Caco-2 (cell line): Measurements from ENCODE around the gene COG3. TPM values are rescaled to one million over a fixed set of nuclear protein-coding genes. Genes with fewer than 3 reads are reported as not detected.

Experiments
- BruUV-seq: library from RNA; stranded (reverse); fragments of 400-500 nt; replicated peaks from 2 replicates; lab custom pipeline; 2021; lab: Mats Ljungman, UMichigan
- CTCF ChIA-PET: fragments of 300-600 bp; sonication (Branson Sonifier 250); formaldehyde crosslinking; loops from one replicate; lab custom pipeline; 2022; ENCODE audit warnings: antibody characterized with exemption; lab: Charles Lee
- POLR2A ChIA-PET: fragments of 300-600 bp; sonication (Branson Sonifier 250); formaldehyde crosslinking; loops from one replicate; lab custom pipeline; 2022; ENCODE audit warnings: antibody characterized with exemption; lab: Charles Lee
- DNase-seq, 2 experiments: peaks; one replicate each; pipeline versions ENCODE4 v3.0.0 to v3.0.0-alpha.2; 2020 to 2022
- H3K27me3 ChIP-seq: replicated peaks from 2 replicates; pipeline ENCODE4 v1.6.0; 2011; ENCODE audit warnings: low read length; ENCODE audit not compliant: control insufficient read depth, insufficient read depth
- H3K36me3 ChIP-seq: 2 replicates; pipeline ENCODE4 v1.5.1; 2011; ENCODE audit warnings: low read length; ENCODE audit not compliant: control insufficient read depth, insufficient read depth
- H3K4me1 ChIP-seq: fragments of 250-450 bp; sonication (Bioruptor Pico); 2 replicates; pipeline ENCODE4 v1.5.1; 2020; ENCODE audit warnings: mild to moderate bottlenecking
- H3K4me3 ChIP-seq: 2 replicates; pipeline ENCODE4 v1.5.1; 2011; ENCODE audit warnings: low read depth, mild to moderate bottlenecking, control low read depth, low read length
- H3K9me3 ChIP-seq: fragments of 250-450 bp; sonication (Bioruptor Pico); 2 replicates; pipeline ENCODE4 v1.5.1; 2020; ENCODE audit warnings: mild to moderate bottlenecking, moderate library complexity
- H3K27ac Mint-ChIP-seq: one replicate; pipeline ENCODE4 v1.8.0; 2022; ENCODE audit warnings: mixed read lengths; ENCODE audit not compliant: unreplicated experiment
- H3K27me3 Mint-ChIP-seq: one replicate; pipeline ENCODE4 v1.8.0; 2022; ENCODE audit warnings: mixed read lengths; ENCODE audit not compliant: insufficient read depth, unreplicated experiment
- H3K36me3 Mint-ChIP-seq: one replicate; pipeline ENCODE4 v1.8.0; 2022; ENCODE audit warnings: mild to moderate bottlenecking, mixed read lengths; ENCODE audit not compliant: insufficient read depth, unreplicated experiment
- H3K4me1 Mint-ChIP-seq: one replicate; pipeline ENCODE4 v1.8.0; 2022; ENCODE audit warnings: low read depth, mixed read lengths; ENCODE audit not compliant: unreplicated experiment
- H3K4me3 Mint-ChIP-seq: one replicate; pipeline ENCODE4 v1.8.0; 2022; ENCODE audit warnings: mild to moderate bottlenecking, moderate library complexity, mixed read lengths; ENCODE audit not compliant: unreplicated experiment
- H3K9me3 Mint-ChIP-seq: one replicate; pipeline ENCODE4 v1.8.0; 2022; ENCODE audit warnings: mixed read lengths; ENCODE audit not compliant: unreplicated experiment
- CTCF ChIP-seq, 2 experiments: fragments of 200-600 bp in 1 of 2; IDR thresholded peaks; 1 replicate in 1 of 2; 2 replicates in 1 of 2; pipeline versions ENCODE4 v1.5.1 to v1.8.0; 2011 to 2022; ENCODE audit warnings: antibody characterized with exemption in 1 of 2, control low read depth in 1 of 2, inconsistent platforms in 1 of 2, low read depth in 1 of 2, low read length in 1 of 2, mild to moderate bottlenecking in 1 of 2, moderate library complexity in 1 of 2; ENCODE audit not compliant: insufficient read depth in 1 of 2, severe bottlenecking in 1 of 2, unreplicated experiment in 1 of 2
- intact Hi-C: fragments of 100-400 bp; cut with micrococcal nuclease; formaldehyde crosslinking; loops from one replicate; pipeline ENCODE4 v1.10.0; 2022; ENCODE audit not compliant: unreplicated experiment
- total RNA-seq: library from RNA; stranded (reverse); gene quantifications from 2 replicates; pipeline ENCODE4 v1.2.3, GENCODE V29; 2022

Gene COG3
- total RNA-seq, 1 experiment from 2014 or later, result 35.8 TPM

- Mint-ChIP-seq H3K4me3 (no peak overlapping the region), H3K27me3 (no peaks in the 10 kb centered on the region), H3K9me3 (no peaks in the 10 kb centered on the region), H3K4me1 (no peaks in the 10 kb centered on the region), H3K27ac (no peak overlapping the region), H3K36me3 (peaks cover 64% of the 10 kb centered on the region)
- BruUV-seq, result no TSS peak
- intact Hi-C loops, result no loop called here
- ChIA-PET POLR2A (no interaction called here), CTCF (no interaction called here)
- H3K9me3 ChIP-seq, result no peaks in the 10 kb centered on the region
- no peak overlapping the region for H3K4me3 ChIP-seq
- H3K36me3 ChIP-seq, result peaks cover 2% of the 10 kb centered on the region
- no peak for TF ChIP-seq CTCF (IDR thresholded peaks at IDR 0.05; ENCODE audit: insufficient read depth in 1 of 2, low read depth in 1 of 2, low read length in 1 of 2, severe bottlenecking in 1 of 2, unreplicated experiment in 1 of 2)
- no peaks in the 10 kb centered on the region for H3K4me1 ChIP-seq
- no peak for DNase-seq
- no peaks in the 10 kb centered on the region for H3K27me3 ChIP-seq
These were observed 32.2 kb downstream of the COG3 start for GRCh38 chr13:45496942-45497341.

- TF ChIP-seq CTCF (IDR thresholded peaks at IDR 0.05; ENCODE audit: insufficient read depth in 1 of 2, low read depth in 1 of 2, low read length in 1 of 2, severe bottlenecking in 1 of 2, unreplicated experiment in 1 of 2), result no peak
- Histone ChIP-seq H3K27me3 (no peaks in the 10 kb centered on the region), H3K36me3 (peaks cover 2% of the 10 kb centered on the region), H3K4me3 (no peak overlapping the region), H3K9me3 (no peaks in the 10 kb centered on the region), H3K4me1 (no peaks in the 10 kb centered on the region)
- intact Hi-C loops, result no loop called here
- DNase-seq, result no peak
- Mint-ChIP-seq H3K27me3 (no peaks in the 10 kb centered on the region), H3K4me3 (no peak overlapping the region), H3K9me3 (no peaks in the 10 kb centered on the region), H3K4me1 (no peaks in the 10 kb centered on the region), H3K27ac (no peak overlapping the region), H3K36me3 (peaks cover 62% of the 10 kb centered on the region)
- BruUV-seq, result no TSS peak
- ChIA-PET CTCF (no interaction called here), POLR2A (no interaction called here)
These were observed 35.9 kb downstream of the COG3 start for GRCh38 chr13:45500492-45501174.

GRCh38 chr13:45501175-45501526 lies 36.4 kb downstream of the COG3 start:
- BruUV-seq, result no TSS peak
- no peaks in the 10 kb centered on the region for H3K4me1 Mint-ChIP-seq
- CTCF ChIA-PET, result no interaction called here

More at GRCh38 chr13:45501175-45501526, 36.4 kb downstream of the COG3 start:
- H3K27ac Mint-ChIP-seq, result no peak overlapping the region
- no peaks in the 10 kb centered on the region for H3K27me3 Mint-ChIP-seq
- intact Hi-C loops, result no loop called here
- no peak for DNase-seq
- no peak overlapping the region for H3K4me3 Mint-ChIP-seq
- Histone ChIP-seq H3K4me3 (no peak overlapping the region), H3K27me3 (no peaks in the 10 kb centered on the region), H3K9me3 (no peaks in the 10 kb centered on the region), H3K36me3 (peaks cover 2% of the 10 kb centered on the region), H3K4me1 (no peaks in the 10 kb centered on the region)
- no peaks in the 10 kb centered on the region for H3K9me3 Mint-ChIP-seq
- peaks cover 68% of the 10 kb centered on the region for H3K36me3 Mint-ChIP-seq
- POLR2A ChIA-PET, result no interaction called here
- no peak for TF ChIP-seq CTCF (IDR thresholded peaks at IDR 0.05; ENCODE audit: insufficient read depth in 1 of 2, low read depth in 1 of 2, low read length in 1 of 2, severe bottlenecking in 1 of 2, unreplicated experiment in 1 of 2)
